GM18519 (cell line): ENCODE results near the gene SCUBE1.
"Not testable (repeated sequence)": the region's sequence is repeated elsewhere in the genome, so short reads cannot be mapped to it uniquely, and the experiment has no call there.

Experiments
- ATAC-seq: cut with Tn5 transposase; IDR thresholded peaks from one replicate; pipeline ENCODE4 v1.9.1; 2021; ENCODE audit warnings: mild to moderate bottlenecking, moderate library complexity; ENCODE audit not compliant: unreplicated experiment, low FRiP score

The SCUBE1 gene

DNA sequence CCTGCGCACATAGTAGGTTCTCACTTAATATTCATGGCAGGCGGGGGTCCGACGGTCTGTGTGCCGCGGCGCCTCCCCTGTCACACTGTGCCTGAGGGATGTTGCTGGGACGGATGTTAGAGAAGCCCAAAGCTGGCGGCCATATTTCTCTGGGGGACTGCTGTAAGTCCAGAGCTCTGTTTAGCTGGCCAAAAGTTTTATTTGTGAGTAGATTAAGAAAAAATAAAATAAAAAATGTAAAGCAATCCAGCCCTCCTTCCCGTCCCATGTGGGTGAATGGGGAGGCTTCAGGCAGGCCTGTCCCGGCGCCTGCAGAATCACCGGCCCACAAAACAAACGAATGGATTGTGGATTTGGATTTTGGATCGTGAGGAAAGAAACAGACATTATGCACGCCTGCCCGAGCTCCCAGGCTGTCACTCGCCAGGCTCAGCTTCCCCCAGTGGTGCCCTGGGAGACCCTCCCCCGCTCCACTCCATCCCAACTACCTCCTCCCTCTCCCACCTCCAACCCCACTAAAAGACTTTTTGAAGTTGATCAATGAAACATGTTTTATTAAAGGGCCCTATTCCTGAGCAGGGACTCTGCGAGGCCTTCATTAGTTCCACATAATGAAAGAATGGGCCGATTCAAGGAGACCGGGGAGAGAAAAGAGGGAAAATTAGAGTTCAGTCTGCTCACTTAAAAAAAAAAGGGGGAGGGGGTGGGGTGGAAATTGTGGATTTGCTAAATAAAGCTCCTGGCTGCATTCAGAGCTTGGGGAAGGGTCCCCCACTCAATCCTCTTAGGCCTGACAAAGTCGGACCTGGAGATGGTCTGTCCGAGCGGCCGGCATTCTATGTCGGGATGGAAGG, 20.4 kb upstream of the SCUBE1 start:
- ATAC-seq: no peak

DNA sequence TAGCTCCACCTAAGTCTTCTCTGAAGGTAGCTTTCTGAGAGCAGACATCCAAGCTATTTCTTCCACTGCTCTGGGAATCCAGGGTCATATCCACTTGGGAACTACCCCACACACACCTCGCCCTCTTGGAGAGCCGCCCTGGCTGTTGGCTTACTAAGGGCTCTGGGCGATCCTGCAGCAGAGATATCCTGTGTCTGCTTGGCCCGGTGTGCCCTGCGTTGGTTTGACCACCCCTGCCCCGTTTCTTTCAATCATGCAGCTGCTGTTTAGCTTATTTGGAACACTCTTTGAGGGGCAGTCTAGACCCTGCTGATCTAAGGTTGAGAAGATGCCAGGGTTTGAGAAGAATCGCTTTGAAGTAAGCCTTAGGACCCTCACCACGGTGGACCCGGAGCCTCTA, 17.4 kb upstream of the SCUBE1 start:
- ATAC-seq: no peak

DNA sequence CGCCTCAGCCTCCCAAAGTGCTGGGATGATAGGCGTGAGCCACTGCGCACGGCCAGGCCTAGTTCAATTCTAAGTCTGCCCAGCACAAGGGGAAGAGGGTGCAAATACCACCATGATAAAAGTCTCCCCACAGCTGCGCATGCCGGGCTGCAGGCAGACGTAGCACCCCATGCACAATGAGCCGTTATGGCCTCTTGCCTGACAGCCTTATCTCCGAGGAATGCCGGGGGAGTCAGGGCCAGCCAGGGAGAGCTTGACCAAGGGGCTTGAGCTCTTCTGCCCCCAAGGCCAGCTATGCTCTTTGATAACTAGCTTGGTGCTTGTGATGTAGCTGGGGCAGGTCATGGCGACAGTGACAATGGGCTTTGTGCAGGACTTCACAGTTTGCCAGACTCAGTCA, 13.7 kb upstream of the SCUBE1 start:
- no peak for ATAC-seq

DNA sequence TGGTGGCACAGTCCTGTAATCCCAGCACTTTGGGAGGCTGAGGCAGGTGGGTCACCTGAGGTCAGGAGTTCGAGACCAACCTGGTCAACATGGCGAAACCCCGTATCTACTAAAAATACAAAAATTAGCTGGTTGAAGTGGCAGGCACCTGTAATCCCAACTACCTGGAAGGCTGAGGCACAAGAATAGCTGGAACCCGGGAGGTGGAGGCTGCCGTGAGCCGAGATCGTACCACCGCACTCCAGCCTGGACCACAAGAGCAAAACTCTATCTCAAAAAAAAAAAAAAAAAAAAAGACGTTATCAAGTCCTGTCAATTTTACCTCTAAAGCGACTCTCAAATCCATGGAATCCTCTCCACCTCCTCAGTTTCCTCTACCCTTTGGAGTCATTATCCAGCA, 12.5 kb upstream of the SCUBE1 start:
- ATAC-seq: not testable (repeated sequence)

DNA sequence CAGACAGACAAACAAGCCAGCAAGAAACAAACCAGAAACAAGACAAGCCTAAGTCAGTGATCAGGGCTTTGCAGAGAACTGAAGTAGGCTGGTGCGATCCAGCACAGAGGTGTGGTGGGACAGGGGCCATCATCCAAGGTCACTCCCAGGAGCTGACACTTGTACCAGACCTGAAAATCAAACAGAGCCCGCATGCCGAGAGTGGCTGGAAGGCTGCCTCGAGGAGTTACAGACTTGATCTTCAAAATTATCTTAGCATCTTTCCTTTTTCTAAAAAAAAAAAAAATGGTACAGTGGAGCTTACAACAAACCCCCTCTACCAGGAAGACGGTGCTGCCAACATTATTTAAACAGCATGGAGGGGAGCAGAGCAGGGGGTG, 8.8 kb upstream of the SCUBE1 start:
- no peak for ATAC-seq

DNA sequence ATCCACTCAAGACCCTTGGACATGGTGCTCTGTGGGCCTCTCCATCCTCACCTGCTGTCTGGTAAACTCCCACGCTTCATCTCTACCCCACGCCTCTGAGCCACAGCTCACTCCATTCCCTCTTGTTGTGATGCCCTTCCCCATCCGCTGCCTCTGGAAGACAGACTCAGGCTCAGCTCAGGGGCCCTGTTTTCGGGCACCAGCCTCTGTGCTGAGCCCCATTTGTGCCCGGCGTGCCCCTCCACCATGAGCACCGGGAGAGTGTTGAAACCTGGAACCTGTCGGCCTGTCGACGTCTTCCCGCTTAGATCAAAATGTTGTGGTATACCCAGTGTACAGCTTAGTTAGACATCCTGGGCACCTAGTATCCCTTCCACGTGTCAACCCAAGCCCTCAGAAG, 6.5 kb upstream of the SCUBE1 start:
- no peak for ATAC-seq

DNA sequence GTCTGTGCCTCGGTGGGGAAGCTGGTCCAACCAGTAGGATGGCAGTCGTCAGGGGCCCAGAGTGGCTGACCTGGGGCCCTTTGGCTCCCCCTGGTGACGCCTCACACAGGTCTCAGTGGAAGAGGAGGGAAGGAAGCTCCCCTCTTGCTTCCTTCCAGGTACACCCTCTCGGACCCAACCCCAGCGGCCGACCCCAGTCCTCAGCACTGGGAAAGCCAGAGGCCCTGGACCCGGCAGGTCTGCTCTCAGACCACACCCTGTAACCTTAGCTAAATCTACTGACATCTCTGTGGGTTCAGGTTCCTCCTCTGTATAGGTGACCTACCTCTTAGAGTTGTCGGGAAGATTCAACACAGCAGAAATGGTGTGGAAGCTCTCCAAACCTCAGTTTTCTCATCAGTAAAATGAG, 3.4 kb upstream of the SCUBE1 start:
- ATAC-seq: no peak

DNA sequence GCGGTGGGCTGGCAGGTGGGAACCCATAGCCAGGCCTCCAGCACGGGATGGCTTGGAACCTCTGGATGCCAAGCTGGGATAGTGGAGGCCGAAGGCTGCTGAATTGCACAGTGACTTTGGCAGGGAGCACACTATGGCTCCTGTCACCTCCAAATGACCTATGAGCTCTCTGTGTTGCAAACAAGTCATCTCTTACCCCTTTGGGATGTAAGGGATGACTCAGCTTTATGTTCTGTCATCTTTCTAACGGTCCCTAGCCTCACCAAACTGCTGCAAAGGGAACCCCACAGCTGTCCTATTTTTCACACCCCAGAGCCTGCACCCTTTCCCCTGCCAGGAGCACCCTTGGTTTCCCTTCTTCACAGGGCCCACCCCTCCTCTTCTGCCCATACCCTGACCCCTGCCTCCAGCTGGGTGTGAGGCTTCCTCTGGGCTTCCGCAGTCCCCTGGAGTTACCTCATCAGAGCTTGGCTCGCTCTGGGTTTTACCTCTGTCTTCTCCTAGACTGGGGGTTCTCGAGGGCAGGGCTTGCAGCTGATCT, 2.7 kb upstream of the SCUBE1 start:
- no peak for ATAC-seq

DNA sequence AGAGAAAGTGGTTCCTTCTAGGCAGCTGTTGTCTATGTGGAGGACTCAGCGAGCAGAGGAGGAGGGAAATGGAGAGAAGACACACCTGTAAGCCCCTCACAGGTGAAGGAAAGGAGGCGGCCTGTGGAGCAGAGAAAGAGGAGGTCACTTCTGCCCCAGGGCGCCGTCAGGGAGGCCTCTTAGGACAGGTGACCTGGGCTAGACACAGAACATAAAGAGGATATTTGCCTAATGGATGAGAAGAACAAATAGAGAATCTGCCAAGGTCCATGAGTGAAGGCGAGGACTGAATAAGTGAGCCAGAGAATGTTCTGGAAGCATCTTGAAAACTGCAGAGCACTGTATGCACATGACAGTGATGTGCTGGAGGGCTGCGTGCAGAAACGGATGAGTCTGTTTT, 2.2 kb upstream of the SCUBE1 start:
- ATAC-seq: no peak

DNA sequence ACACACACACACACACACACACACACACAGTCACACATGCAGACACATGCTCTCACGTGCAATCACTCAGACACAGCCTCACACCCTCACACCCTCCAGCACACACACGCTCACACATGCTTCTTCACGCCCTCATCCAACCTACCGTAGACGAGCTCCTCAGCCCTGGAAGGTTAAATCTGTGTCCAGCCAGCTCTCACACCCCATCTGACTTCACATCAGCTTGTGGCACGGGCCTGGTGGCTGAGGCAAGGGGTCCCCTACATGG, 1.3 kb upstream of the SCUBE1 start:
- no peak for ATAC-seq

DNA sequence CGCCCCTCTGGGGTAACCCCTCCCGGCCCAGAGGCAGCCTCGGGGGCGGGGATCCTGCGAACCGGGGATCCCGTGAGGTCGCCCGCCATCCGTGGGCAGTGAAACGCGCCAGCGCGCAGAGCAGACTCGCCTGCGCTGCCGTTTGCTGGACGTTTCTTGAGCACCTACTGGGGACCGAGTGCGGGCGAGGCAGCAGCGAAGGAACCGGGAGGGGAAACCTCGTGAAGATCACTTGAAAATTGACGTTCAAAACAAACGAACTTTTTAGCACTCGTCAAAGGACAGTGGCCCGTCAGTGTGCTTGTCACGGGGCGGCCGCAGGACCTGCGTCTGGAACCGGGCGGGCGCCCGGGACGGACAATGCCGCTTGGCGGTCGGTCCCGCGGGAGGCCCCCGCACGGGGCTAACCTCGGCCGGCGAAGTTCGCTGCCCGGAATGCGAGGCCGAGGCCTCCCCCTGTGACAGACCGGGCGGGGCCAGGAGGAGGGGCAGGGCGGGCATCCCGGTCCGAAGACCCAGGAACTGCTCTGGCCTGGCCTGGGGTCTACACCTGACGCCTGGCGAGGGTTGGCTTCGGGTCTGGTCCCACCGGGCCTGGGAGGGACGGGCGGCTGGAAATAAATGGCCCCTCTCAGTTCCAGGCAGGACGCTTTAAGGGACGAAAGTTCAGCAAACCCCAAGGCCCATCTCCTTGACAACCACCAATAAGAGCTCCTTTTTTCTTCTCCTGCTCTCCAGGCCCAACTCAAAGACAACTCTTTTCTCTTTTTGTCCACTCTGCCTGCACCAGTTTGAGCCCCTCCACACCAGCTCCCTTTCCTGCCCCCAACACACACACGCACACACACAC, 723 bp upstream of the SCUBE1 start:
- ATAC-seq: no peak

DNA sequence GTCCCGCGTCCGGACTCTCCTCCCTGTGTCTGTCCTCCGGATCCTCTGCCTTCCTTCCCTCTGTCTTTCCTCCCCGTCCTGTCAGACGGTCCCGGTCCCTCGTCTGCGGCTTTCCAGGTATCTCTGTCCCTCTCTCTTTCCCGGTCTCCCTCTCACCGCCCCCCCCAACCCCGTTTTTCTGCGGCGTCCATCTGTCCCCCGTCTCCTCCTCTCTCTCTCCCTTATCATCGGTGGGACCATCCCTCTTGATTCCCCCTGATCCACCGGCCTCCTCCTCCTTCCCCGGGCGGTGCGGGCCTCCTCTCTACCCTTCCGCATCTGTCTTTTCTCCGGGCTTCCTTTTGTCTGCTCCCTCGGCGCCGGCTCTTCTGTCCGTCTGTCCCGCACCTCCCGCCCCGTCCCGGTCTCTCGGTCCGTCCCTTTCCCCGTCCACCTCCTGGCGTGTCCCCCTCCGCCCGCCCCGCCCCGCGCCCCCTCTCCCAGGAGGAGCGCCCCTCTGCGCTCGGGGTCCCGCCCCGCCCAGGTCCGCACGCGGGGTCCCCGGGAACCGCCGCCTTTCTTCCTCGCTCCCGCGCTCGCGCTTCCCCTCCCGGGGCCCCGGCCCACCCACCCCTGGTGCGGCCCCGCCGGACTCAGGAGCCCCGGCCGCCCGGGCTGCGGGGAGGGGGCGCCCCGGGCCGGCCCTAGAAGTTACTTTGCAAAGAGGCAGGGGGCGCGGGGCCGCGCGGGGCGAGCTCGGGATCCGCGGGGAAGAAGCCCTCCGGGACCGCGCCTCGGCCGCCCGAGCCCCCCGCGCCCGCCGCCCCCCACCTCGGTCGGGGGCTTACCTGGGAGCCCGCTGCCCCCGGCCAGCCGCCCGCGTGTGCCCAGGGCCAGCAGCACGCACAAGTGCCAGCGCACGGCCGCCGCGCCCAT, 568 bp downstream of the SCUBE1 start:
- ATAC-seq: no peak

DNA sequence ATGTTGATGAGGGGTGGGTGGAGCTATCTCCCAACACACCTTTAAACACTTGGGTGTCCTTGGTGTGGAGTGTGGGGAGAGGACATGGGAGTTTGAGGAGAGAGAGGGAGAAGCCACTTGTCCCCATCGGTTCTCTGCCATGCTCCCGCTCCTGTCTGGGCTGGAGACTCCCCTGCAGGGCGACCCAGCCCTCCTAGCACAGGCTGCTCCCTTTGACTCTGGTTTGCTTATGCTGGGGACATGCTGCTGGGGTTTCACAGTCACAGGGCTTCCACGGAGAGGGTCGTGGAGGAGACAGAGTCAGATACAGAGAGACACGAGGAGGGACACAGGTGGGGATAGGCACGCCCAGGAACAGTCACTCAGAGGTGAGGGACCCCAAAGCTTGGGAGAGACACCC, 1.6 kb downstream of the SCUBE1 start:
- no peak for ATAC-seq

DNA sequence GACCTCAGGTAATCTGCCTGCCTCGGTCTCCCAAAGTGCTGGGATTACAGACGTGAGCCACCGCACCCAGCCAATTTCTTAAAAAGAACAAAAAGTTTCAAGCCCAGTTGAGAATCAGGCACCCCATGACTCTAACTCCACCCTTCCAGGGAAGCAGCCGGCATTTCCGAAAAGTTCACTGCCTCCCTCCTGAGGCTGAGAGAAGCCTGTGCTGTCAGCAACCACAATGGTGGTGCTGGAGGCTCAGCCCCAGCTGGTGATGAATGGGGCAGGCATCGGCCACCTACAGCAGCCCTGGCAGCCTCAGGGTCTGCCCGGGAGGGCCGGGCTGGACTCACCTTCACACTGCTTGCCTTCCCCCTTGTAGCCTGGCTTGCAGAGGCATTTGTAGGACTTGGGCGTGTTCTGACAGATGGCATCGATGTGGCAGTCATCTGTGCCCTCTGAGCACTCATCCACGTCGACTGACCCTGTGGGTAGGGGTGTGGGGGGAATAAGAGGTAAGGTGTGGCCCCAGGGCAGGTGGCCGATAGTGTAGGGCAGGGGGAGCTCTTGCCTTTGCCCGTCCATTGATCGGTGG, 4.3 kb downstream of the SCUBE1 start:
- no peak for ATAC-seq

DNA sequence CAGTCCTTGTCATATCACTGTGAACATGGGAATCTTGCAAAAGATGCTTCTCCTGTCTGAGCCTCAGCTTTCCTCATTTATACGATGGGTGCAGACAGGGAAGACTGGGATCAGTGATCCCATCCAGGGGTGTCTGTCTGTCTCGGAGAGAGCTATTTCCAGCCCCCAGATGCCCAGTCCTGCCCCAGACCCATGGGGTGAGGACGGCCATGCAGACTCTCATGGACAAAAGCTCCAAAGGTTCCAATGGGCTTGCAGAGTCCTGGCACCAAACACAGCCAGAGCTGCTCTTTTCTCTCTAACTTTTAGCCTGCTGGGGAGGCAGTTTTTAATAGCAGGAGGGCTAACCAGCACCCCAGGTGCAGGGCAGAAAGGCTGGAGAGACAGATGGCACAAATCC, 5.2 kb downstream of the SCUBE1 start:
- no peak for ATAC-seq

DNA sequence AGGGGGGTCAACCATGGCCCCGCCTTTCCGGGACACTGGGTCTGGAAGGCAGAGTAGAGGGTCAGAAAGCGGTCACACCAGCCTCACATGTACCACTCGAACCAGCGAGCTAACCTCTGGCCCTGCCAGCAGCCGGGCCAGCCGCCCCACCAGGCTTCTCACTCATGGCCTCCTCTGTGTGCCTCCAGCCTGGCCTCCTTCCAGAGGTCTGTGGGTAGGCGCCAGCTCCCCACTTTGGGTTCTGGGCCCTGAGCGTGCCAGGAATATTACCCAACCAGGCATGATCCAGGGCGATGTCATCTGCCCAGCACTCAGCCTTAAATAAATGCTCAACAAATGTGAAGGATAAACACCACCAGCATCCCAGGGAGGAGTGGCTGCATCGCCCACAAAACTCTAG, 5.8 kb downstream of the SCUBE1 start:
- ATAC-seq: no peak

DNA sequence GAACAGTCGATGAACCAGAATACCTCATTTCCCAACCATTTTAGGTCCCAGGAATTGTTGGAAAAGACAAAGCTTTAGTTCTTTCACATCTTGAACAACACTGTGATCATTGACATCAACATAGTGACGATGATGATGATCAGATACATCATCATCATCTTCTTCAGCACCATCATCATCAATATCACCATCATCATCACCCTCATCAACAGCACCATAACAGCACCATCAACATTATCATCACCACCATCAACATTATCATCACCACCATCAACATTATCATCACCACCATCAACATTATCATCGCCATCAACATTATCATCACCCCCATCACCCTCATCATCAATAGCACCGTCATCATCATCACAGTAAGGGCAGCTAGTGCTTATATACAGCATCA, 8.8 kb downstream of the SCUBE1 start:
- ATAC-seq: no peak

DNA sequence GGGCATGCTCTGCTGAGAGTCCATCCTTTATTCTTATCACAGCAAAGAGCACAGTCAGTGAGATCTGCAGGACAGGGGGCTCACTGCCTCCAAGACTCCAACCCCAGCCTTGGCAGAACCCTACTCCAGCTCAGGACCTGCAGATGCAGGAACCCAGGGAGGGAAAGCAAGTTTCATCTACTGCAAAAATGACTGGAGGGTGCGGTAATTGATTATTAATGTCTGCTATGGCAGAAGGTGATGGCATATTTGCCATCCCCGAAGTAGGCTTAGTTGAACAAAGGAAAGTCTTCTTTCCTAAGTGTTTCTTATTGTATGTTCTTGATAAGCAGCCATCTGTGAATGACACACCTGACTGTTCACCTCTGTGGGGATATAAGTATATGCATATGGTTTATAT, 9.2 kb downstream of the SCUBE1 start:
- no peak for ATAC-seq

DNA sequence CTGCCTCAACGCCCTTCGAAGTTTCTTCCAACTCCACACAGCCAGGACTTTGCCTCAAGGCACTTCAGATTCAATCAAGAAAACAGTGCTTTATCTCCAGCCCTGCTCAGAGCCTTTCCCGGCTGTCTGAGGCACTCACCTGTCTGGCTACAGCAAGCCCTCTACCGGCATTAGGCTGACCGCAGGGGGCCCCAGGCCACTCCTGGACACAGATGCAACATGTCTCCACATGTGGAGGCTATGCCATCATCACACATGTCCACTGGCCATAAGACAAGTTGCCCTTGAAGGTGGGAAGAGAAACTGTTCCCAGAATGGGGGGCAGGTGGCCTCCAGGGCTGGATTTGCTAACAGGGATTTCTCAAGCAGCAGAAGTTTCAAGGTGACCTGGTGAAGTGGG, 10.0 kb downstream of the SCUBE1 start:
- no peak for ATAC-seq

DNA sequence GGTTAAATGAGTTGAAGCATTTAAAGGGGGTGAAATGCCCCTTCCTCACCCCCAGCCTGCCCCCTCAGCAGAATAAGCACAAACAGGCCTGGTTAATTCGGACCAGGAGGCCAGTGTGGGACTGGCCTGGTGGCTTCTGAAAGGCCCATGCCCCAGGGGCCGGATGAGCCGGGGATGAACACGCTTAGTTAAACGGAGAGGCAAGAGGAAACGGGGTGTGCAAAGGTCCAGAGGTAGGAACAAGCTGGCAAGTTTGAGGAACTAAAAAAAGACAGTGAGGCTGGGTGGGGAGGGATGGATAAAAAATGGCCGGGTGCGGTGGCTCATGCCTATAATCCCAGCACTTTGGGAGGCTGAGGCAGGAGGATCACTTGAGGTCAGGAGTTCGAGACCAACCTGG, 11.5 kb downstream of the SCUBE1 start:
- no peak for ATAC-seq

DNA sequence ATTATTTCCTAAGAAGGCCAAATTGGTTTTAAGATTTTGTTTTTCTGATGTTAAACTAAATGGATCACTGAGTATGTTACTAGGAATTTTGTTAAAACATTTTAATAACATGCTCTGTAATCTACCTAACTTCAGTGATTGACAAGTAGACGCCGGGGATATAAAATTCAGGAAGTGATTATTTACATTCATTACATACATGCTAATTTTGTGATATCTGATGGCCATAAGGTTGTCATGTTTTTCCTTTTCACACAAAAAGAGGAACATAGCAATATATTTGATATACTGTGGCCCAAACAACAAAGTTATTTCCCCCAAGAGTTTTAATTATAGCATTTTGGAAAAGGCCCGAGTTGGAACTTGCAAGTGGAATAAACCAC, 12.1 kb downstream of the SCUBE1 start:
- ATAC-seq: no peak
